GM23248 (cell line): ENCODE data around the gene PUS1. TPM values are rescaled to one million over a fixed set of nuclear protein-coding genes. Genes with fewer than 3 reads are reported as not detected.

ENCODE experiments used
- DNase-seq: peaks from one replicate; pipeline ENCODE4 v3.0.0-alpha.2; 2015
- H2AFZ ChIP-seq: fragments of 200-600 bp; sonication (generic); 2 replicates; pipeline ENCODE4 v1.6.1; 2016; ENCODE audit warnings: antibody characterized with exemption
- H3F3A ChIP-seq: fragments of 200-600 bp; sonication (generic); 2 replicates; pipeline ENCODE4 v1.6.1; 2016; ENCODE audit warnings: mild to moderate bottlenecking, antibody characterized with exemption, mixed run types; ENCODE audit not compliant: insufficient read depth
- H3K27ac ChIP-seq: fragments of 200-600 bp; sonication (generic); 2 replicates; pipeline ENCODE4 v1.5.1; 2016; ENCODE audit warnings: mild to moderate bottlenecking
- H3K27me3 ChIP-seq: fragments of 200-600 bp; sonication (generic); replicated peaks from 2 replicates; pipeline ENCODE4 v1.6.1; 2016; ENCODE audit warnings: mild to moderate bottlenecking; ENCODE audit not compliant: insufficient read depth
- H3K36me3 ChIP-seq: fragments of 200-600 bp; sonication (generic); 2 replicates; pipeline ENCODE4 v1.6.1; 2016; ENCODE audit warnings: low read depth, mild to moderate bottlenecking
- H3K4me1 ChIP-seq: fragments of 200-600 bp; sonication (generic); 2 replicates; pipeline ENCODE4 v1.6.1; 2016; ENCODE audit warnings: mild to moderate bottlenecking; ENCODE audit not compliant: insufficient read depth
- H3K4me2 ChIP-seq: fragments of 200-600 bp; sonication (generic); one replicate; pipeline ENCODE4 v1.6.1; 2016; ENCODE audit warnings: mild to moderate bottlenecking; ENCODE audit not compliant: unreplicated experiment
- H3K4me3 ChIP-seq: fragments of 200-600 bp; sonication (generic); 2 replicates; pipeline ENCODE4 v1.5.1; 2016; ENCODE audit warnings: mild to moderate bottlenecking
- H3K79me2 ChIP-seq: fragments of 200-600 bp; sonication (generic); 2 replicates; pipeline ENCODE4 v1.6.1; 2016; ENCODE audit warnings: mild to moderate bottlenecking; ENCODE audit not compliant: insufficient read depth
- H3K9ac ChIP-seq: fragments of 200-600 bp; sonication (generic); 2 replicates; pipeline ENCODE4 v1.6.1; 2016; ENCODE audit warnings: mild to moderate bottlenecking
- H3K9me2 ChIP-seq: fragments of 200-600 bp; sonication (generic); 2 replicates; pipeline ENCODE4 v1.6.1; 2016; ENCODE audit warnings: mixed run types, mild to moderate bottlenecking, moderate library complexity; ENCODE audit not compliant: insufficient read depth
- H3K9me3 ChIP-seq: fragments of 200-600 bp; sonication (generic); one replicate; pipeline ENCODE4 v1.6.1; 2017; ENCODE audit warnings: low read depth
- H4K20me1 ChIP-seq: fragments of 200-600 bp; sonication (generic); 2 replicates; pipeline ENCODE4 v1.6.0; 2016; ENCODE audit not compliant: insufficient read depth
- EZH2 ChIP-seq: fragments of 200-600 bp; sonication (generic); IDR thresholded peaks from 2 replicates; pipeline ENCODE4 v1.6.1; 2018; ENCODE audit warnings: antibody characterized with exemption, mild to moderate bottlenecking; ENCODE audit not compliant: insufficient read depth, poor library complexity, severe bottlenecking
- EZH2phosphoT487 ChIP-seq: fragments of 200-600 bp; sonication (generic); IDR thresholded peaks from 2 replicates; pipeline ENCODE4 v1.6.1; 2018; ENCODE audit warnings: antibody characterized with exemption, moderate library complexity, mild to moderate bottlenecking, low read depth; ENCODE audit not compliant: insufficient read depth
- WGBS, 2 experiments: methylation state at CpG; one replicate each; pipeline ENCODE4 v1.1.6; 2015 to 2017; ENCODE audit warnings: low lambda C conversion rate in 2 of 2, low coverage in 1 of 2; ENCODE audit errors: missing lambda C conversion rate in 2 of 2; 5-methylcytosine and 5-hydroxymethylcytosine counted together
- in situ Hi-C: fragments of 300-500 bp; cut with MboI; formaldehyde crosslinking; loops from 2 replicates; pipeline ENCODE4 v1.15.0; 2020
- polyA plus RNA-seq: library from polyadenylated mRNA; unstranded; fragments of >200 nt; fragmentation: Nextera tagmentation; extraction: Ambion mirVana; gene quantifications from 2 replicates; pipeline ENCODE4 v1.2.1, GENCODE V29; 2016
- small RNA-seq: library from RNA; depleted of rRNA; stranded (forward); fragments of <200 nt; gene quantifications from one replicate; pipeline ENCODE3, GENCODE V24; 2014; ENCODE audit warnings: low read depth, low replicate concordance
- total RNA-seq: library from RNA; depleted of rRNA; stranded (reverse); fragments of >200 nt; shearing (Covaris generic); gene quantifications from 2 replicates; pipeline ENCODE4 v1.2.3, GENCODE V29; 2014; rRNA removed

The PUS1 gene
- total and polyA plus RNA-seq, 2 experiments from 2014 or later, result 14.0 to 18.9 TPM

- 84 to 85% methylated on average over 9 of the region's 9 CpGs for WGBS, 2 experiments
- H3K27me3 ChIP-seq, result no peaks in the 10 kb centered on the region
- no peaks in the 10 kb centered on the region for H3K9me2 ChIP-seq
- H3F3A ChIP-seq, result no peaks in the 10 kb centered on the region
- no peaks in the 10 kb centered on the region for H3K4me1 ChIP-seq
- no peaks in the 10 kb centered on the region for H3K9me3 ChIP-seq
- H4K20me1 ChIP-seq, result no peaks in the 10 kb centered on the region
- TF ChIP-seq EZH2 (no peak), EZH2phosphoT487 (no peak)
- H3K79me2 ChIP-seq, result no peaks in the 10 kb centered on the region
- H2AFZ ChIP-seq, result no peak overlapping the region
- peaks cover 32% of the 10 kb centered on the region; the same call in 1 of the 2 replicates for H3K36me3 ChIP-seq
- H3K4me3 ChIP-seq, result no peak overlapping the region
- H3K9ac ChIP-seq, result no peak overlapping the region
- H3K27ac ChIP-seq, result no peak overlapping the region
- in situ Hi-C loops, result no loop called here
- DNase-seq, result no peak
- H3K4me2 ChIP-seq, result no peak overlapping the region
Observed at GRCh38 chr12:131990980-131991305, 61.9 kb downstream of the PUS1 start.

- Histone ChIP-seq H3K4me3 (no peak overlapping the region), H4K20me1 (no peaks in the 10 kb centered on the region), H3K27me3 (no peaks in the 10 kb centered on the region), H3K9ac (no peak overlapping the region), H3K9me2 (no peaks in the 10 kb centered on the region), H3K79me2 (no peaks in the 10 kb centered on the region), H3K36me3 (peaks cover 26% of the 10 kb centered on the region; the same call in 1 of the 2 replicates), H3K27ac (no peak overlapping the region), H3K4me2 (no peak overlapping the region), H3K4me1 (no peaks in the 10 kb centered on the region), H3K9me3 (no peaks in the 10 kb centered on the region), H3F3A (no peaks in the 10 kb centered on the region), H2AFZ (no peak overlapping the region)
- in situ Hi-C loops, result no loop called here
- DNase-seq, result no peak
- no peak for TF ChIP-seq EZH2phosphoT487
- TF ChIP-seq EZH2, result no peak
- WGBS, 2 experiments, result 90 to 92% methylated on average over 11 of the region's 11 CpGs
Observed at GRCh38 chr12:131991816-131992430, 62.8 kb downstream of the PUS1 start.

- Histone ChIP-seq H3K4me3 (no peak overlapping the region), H3K9ac (no peak overlapping the region), H4K20me1 (no peaks in the 10 kb centered on the region), H3K9me2 (no peaks in the 10 kb centered on the region), H3K27ac (no peak overlapping the region), H3K27me3 (no peaks in the 10 kb centered on the region), H3K4me1 (no peaks in the 10 kb centered on the region), H3F3A (no peaks in the 10 kb centered on the region), H2AFZ (no peak overlapping the region), H3K4me2 (no peak overlapping the region), H3K36me3 (peaks cover 19% of the 10 kb centered on the region), H3K9me3 (no peaks in the 10 kb centered on the region), H3K79me2 (peaks cover 7% of the 10 kb centered on the region; the same call in 1 of the 2 replicates)
- DNase-seq, result no peak
- TF ChIP-seq EZH2phosphoT487, result no peak
- TF ChIP-seq EZH2, result no peak
- in situ Hi-C loops, result no loop called here
- WGBS, 2 experiments, result 94 to 97% methylated on average over 4 of the region's 4 CpGs
Observed at GRCh38 chr12:131994589-131994988, 65.5 kb downstream of the PUS1 start.

Small RNAs within 50 kb of the gene (small RNA-seq; reads per million reads assigned to genes)
- not detected for gene AC131009.3

Other genes with a start within 250 kb of the PUS1 start
- gene SFSWAP, start 218.2 kb upstream of the PUS1 start, total RNA-seq, result 17.6 and 25.2 TPM in 2 replicates
- 15.7 and 16.3 TPM in 2 replicates for gene SFSWAP, start 218.2 kb upstream of the PUS1 start, polyA plus RNA-seq
- 36.5 and 52.1 TPM in 2 replicates for gene MMP17, start 100.9 kb upstream of the PUS1 start, total RNA-seq
- gene MMP17, start 100.9 kb upstream of the PUS1 start, polyA plus RNA-seq, result 10.1 and 13.8 TPM in 2 replicates
- 6.9 and 7.1 TPM in 2 replicates for gene ULK1, start 34.7 kb upstream of the PUS1 start, total RNA-seq
- 4.0 TPM in 2 replicates for gene ULK1, start 34.7 kb upstream of the PUS1 start, polyA plus RNA-seq
- 8.6 and 9.6 TPM in 2 replicates for gene EP400, start 20.7 kb downstream of the PUS1 start, total RNA-seq
- 9.3 and 9.4 TPM in 2 replicates for gene EP400, start 20.7 kb downstream of the PUS1 start, polyA plus RNA-seq
- gene DDX51, start 215.0 kb downstream of the PUS1 start, total RNA-seq, result 7.5 and 8.2 TPM in 2 replicates
- 3.0 and 3.7 TPM in 2 replicates for gene DDX51, start 215.0 kb downstream of the PUS1 start, polyA plus RNA-seq
- 7.2 and 10.2 TPM in 2 replicates for gene NOC4L, start 215.2 kb downstream of the PUS1 start, total RNA-seq
- gene NOC4L, start 215.2 kb downstream of the PUS1 start, polyA plus RNA-seq, result 22.7 and 23.1 TPM in 2 replicates